ENCODE results near the gene SPEN. TPM values are rescaled to one million over a fixed set of nuclear protein-coding genes. Genes with fewer than 3 reads are reported as not detected.

The SPEN gene
- total and polyA plus RNA-seq, 2 of the 13 experiments (the other 11 are each of a cell fraction or from before 2014, with no cell fraction given) = 4.8 to 14.0 TPM

DNA sequence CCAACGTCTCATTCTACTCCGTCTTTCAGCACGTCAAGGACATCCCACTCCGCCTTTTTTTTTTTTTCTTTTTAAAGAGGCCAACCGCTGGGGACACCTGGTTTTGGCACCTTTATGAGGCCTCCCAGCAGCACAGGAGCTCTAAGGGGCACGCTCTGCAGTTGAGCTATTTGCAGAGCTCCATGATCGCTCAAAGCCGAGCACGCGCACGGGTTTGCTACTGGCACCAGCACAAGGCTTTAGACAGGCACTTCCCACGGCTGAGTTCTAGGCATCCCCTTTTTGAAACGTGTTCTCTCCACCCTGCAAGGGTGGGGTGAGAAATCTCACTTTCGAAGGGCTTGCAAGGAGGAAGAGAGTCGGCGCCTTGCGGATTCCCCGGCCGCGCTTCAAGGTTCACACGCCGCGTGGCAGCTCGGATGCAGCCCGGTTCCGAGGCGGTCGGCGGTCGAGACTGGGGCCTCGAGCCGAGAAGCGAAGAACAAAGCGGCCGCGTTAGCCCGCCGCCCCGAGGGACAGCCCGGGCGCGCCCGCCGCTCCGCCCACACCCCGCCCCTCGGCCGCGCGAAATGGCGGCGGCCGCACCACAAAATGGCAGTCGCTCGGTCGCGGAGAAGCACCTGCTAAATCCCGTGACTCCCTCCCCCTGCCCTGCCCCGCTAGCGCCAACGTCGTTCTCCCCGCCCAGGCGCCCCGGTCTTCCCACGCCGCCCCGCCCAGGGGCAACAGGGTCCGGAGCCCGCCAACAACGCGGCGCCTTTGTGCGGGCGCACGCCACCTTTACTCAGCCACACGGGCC, 12.9 kb upstream of the SPEN start (continued):
- no peak for TF ChIP-seq ZNF850 (CRISPR knock-in tag; conservative IDR thresholded peaks at IDR 0.05)
- no peak for TF ChIP-seq NR2F2 (IDR thresholded peaks at IDR 0.05; ENCODE audit: borderline replicate concordance, low read depth)
- TF ChIP-seq RFX3 (CRISPR knock-in tag; IDR thresholded peaks at IDR 0.05) = no peak
- TF ChIP-seq NFYB (CRISPR knock-in tag; IDR thresholded peaks at IDR 0.05) = peak; percentile 73
- TF ChIP-seq FOXA3 (CRISPR knock-in tag; IDR thresholded peaks at IDR 0.05) = no peak; the same call in 1 of the 2 replicates
- no peak; the same call in 1 of the 2 replicates for TF ChIP-seq CREB1 (IDR thresholded peaks at IDR 0.05)
- peak; percentile 27 for TF ChIP-seq CREB1 (CRISPR knock-in tag; IDR thresholded peaks at IDR 0.05)
- peak; percentile 70; the same call in 1 of the 2 replicates for TF ChIP-seq ZNF276 (CRISPR knock-in tag; IDR thresholded peaks at IDR 0.05; ENCODE audit: low read depth)
- TF ChIP-seq TBX2 (CRISPR knock-in tag; IDR thresholded peaks at IDR 0.05; ENCODE audit: borderline replicate concordance) = peak; percentile 74
- peak; percentile 83; the same call in 1 of the 2 replicates for TF ChIP-seq ZNF232 (CRISPR knock-in tag; IDR thresholded peaks at IDR 0.05; ENCODE audit: borderline replicate concordance)
- peak; percentile 89 for TF ChIP-seq ZNF580 (CRISPR knock-in tag; IDR thresholded peaks at IDR 0.05; ENCODE audit: borderline replicate concordance, low read depth)
- TF ChIP-seq GLI4 (CRISPR knock-in tag; IDR thresholded peaks at IDR 0.05; ENCODE audit: borderline replicate concordance) = no peak
- peak; percentile 77; the same call in 1 of the 2 replicates for TF ChIP-seq BRCA1 (CRISPR knock-in tag; IDR thresholded peaks at IDR 0.05)
- no peak for TF ChIP-seq ZNF672 (CRISPR knock-in tag; IDR thresholded peaks at IDR 0.05)
- no peak; the same call in 1 of the 2 replicates for TF ChIP-seq CAMTA2 (CRISPR knock-in tag; IDR thresholded peaks at IDR 0.05; ENCODE audit: borderline replicate concordance)
- no peak for TF ChIP-seq ZBTB42 (CRISPR knock-in tag; IDR thresholded peaks at IDR 0.05)
- peak; percentile 61; the same call in 1 of the 2 replicates for TF ChIP-seq ATF1 (CRISPR knock-in tag; IDR thresholded peaks at IDR 0.05)
- peak; percentile 58; the same call in 1 of the 2 replicates for TF ChIP-seq ZMYM4 (CRISPR knock-in tag; IDR thresholded peaks at IDR 0.05)
- TF ChIP-seq DR1 (CRISPR knock-in tag; IDR thresholded peaks at IDR 0.05) = peak; percentile 48; the same call in 1 of the 2 replicates
- TF ChIP-seq ZNF317 (CRISPR knock-in tag; IDR thresholded peaks at IDR 0.05) = 0 out of 2 replicates have a peak, but pooled peaks have one; percentile 10
- TF ChIP-seq RFXAP (CRISPR knock-in tag; IDR thresholded peaks at IDR 0.05; ENCODE audit: borderline replicate concordance) = peak; percentile 88
- TF ChIP-seq NCOR1 (IDR thresholded peaks at IDR 0.05; ENCODE audit: borderline replicate concordance, low read length) = peak; percentile 77
- TF ChIP-seq, protein P1, sequence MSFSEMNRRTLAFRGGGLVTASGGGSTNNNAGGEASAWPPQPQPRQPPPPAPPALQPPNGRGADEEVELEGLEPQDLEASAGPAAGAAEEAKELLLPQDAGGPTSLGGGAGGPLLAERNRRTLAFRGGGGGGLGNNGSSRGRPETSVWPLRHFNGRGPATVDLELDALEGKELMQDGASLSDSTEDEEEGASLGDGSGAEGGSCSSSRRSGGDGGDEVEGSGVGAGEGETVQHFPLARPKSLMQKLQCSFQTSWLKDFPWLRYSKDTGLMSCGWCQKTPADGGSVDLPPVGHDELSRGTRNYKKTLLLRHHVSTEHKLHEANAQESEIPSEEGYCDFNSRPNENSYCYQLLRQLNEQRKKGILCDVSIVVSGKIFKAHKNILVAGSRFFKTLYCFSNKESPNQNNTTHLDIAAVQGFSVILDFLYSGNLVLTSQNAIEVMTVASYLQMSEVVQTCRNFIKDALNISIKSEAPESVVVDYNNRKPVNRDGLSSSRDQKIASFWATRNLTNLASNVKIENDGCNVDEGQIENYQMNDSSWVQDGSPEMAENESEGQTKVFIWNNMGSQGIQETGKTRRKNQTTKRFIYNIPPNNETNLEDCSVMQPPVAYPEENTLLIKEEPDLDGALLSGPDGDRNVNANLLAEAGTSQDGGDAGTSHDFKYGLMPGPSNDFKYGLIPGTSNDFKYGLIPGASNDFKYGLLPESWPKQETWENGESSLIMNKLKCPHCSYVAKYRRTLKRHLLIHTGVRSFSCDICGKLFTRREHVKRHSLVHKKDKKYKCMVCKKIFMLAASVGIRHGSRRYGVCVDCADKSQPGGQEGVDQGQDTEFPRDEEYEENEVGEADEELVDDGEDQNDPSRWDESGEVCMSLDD (CRISPR knock-in tag; IDR thresholded peaks at IDR 0.05; ENCODE audit: borderline replicate concordance) = no peak
- TF ChIP-seq ZNF652 (CRISPR knock-in tag; IDR thresholded peaks at IDR 0.05; ENCODE audit: borderline replicate concordance, low read depth) = no peak; the same call in 1 of the 2 replicates
- peak; percentile 36 for TF ChIP-seq ZEB1 (IDR thresholded peaks at IDR 0.05; ENCODE audit: insufficient replicate concordance, low read depth)
